ENCODE results near the gene METTL23.
A peak's percentile ranks its signal among the peaks of the same experiment; 100 is the strongest.

The METTL23 gene

DNA sequence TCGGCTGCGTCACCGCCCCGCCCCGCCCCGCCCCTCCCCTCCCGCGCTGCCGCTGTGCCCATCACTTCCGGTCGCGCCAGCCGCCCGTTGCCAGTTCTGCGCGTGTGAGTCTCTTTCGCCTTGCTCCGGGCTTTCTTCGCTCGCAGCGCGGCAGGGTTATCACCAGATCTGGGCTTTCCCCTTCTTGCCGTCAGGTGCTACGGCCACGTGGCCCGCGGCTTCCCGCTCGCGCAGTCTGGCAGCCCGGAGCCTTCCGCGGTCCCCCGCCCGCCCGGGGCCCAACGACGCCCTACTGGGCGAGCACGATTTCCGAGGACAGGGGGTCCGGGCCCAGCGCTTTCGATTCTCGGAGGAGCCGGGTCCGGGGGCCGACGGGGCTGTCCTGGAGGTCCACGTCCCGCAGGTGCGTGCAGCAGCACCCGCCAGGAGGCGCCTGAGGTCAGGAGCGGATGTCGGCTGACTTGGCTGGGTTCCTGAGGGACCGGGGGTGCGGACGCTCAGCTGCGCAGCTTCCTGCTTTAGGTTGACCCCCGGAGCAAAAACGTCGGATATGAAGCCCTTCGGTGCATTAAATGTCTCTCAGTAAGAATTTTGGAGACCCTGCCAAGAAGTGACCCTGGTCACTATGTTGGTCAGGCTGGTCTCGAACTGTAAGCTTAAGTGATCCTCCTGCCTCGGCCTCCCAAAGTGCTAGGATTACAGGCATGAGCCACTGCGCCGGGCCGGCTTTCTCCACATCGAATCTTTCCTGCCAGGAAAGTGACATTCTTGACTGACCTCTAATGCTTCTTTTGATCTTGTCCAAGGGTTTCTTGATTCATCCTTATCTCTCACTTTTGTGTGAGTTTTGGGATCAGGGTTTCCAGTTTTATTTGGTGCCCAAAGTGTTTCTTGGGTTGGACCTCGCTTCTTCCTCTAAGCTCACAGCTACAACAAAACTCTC lies at the start of gene METTL23:
Gene METTL23 (plus strand): TSS at position 64 of the 943 bp plus-strand sequence. CDS start 2,872 bp downstream, outside the sequence.
- no peak for DNase-seq

- DNase-seq, result no peak
Observed at GRCh38 chr17:76677406-76677805, 49.2 kb upstream of the METTL23 start.

GRCh38 chr17:76678330-76678729 lies 48.3 kb upstream of the METTL23 start:
- peak; percentile 24 to 43 for DNase-seq

DNA sequence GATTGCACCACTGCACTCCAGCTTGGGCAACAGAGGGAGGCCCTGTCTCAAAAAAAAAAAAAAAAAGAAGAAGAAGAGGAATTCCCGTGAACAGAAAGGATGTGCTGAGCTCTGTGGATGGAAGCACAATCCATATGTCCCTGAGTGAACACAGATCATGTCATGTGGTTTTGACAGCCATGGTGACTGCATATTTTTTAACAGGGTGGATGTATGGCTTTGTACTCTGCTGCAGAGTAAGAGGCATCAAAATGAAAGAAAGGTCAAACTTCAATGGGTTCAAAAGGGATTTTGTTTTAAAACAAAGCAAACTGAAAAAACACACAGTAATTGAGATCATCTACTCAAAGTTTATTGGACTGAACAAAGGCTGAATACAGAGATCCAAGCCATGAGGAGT lies 47.4 kb upstream of the METTL23 start:
- DNase-seq, result no peak

- DNase-seq, result peak; percentile 74 to 77
Observed at GRCh38 chr17:76681222-76682137, 45.2 kb upstream of the METTL23 start.

DNA sequence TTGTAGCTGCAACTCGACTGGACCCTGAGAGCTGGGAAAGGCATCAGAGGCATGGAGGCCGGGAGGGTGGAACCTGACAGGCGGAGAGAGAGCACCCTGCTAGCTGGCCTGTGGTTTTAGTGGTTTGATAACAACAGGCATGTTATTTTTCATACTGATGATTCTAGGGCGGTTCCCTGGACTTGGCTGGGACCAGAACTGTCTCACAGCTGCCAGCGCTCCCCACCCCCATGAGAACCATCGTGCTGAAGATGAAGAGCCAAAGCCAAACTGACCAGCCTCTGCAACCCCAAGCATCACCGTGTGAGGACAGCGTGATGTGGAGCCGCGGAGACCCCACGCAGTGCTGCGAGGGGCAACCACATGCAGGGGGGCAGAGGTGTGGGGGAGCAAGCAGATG lies 44.3 kb upstream of the METTL23 start:
- no peak for DNase-seq

DNA sequence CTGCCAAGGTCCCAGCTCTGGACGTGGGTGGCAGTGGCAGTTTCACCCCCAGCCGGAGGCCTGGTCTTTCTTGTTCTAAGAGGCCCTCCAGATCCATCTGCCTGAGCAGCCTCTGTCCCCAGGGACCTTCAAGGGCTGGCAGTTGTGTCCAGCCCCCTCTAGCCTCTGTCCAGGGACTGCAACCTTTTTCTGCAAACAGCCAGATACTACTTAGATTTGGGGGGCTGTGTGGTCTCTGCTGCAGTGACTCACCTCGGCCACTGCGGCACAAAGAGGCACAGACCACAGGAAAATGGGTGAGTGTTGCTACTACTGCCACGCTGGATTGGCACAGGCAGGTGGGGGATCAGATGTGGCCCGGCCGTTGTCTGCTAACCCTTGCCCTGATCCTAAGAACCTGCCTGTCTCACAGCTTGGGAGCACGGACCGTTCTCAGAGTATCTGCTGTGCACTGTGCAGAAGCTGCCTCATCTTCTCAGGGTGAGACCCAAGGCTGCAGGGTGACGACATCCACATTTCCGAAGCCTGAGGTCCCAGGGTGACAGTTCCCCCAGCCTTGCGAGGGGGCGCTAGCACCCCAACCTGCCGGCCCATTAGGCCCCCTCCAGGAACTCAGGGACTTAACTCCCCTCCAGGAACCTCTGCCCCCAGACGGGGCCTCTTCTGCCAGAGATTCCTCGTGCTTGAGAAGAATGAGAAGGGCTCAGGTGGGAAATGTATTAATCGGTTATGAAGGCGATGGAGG lies 43.5 kb upstream of the METTL23 start:
- no peak for DNase-seq

DNA sequence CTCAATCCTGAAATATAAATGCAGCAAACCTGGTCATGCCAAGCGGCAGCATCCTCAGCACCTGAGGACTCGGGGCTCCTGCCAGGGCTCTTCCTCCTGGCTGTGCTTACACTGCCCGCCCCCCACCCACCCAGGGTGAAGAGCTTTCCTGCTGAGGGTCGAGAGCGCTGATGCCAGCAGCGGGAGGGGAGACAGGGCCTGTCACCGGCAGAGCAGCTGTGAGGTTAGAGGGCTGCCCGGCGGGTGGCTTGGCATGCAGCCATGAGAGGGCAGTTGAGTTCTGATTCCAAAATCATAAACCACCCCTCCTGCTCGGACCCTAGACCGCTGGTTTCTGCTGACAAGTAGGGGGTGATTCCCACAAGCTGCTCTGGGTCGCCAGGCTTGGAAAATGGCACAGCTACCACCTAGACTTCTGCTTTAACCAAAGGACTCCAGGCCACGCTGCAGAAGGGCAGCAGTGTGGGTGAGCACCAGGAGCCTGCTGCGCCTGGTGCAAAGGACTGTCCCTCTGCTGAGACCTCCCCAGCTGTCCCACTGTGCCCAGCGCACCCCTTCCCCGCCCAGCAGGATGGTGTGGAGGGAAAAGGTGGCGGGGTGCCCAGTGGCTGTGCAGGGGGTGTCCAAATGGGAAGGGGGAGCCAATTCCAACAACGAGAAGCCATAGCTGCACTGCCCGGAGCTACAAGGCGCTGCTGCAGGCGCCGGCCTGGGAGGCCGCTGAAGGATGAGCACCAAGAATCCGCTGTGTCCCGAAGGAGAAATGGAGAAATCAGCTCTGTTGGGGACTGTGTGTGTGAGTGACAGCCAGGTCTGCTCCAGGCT lies 42.5 kb upstream of the METTL23 start:
- DNase-seq, result no peak

DNA sequence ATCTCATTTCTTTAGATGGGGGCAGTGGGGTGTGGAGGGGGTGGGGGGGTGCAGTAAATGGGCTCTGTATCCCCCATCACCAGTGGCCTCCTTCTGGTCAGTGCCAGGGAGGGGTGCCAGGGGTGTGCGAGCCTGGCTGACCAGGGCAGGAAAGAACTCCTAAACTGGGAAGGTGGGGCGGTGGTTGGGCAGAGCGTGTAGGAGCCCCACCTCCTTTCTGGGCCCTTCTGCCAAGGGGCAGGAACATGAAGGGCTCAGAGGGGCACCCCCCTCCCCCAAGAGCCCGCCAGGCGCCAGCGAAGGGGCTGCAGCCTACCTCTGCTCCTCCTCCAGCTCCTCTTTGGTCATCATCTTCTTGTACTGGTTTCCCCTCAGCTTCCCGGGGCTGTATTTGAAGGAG lies 41.9 kb upstream of the METTL23 start:
- DNase-seq, result no peak

GRCh38 chr17:76685366-76685765 lies 41.3 kb upstream of the METTL23 start:
- DNase-seq, result no peak

- no peak for DNase-seq
Observed at GRCh38 chr17:76685846-76686245, 40.8 kb upstream of the METTL23 start.

GRCh38 chr17:76686538-76687297 lies 39.9 kb upstream of the METTL23 start:
- DNase-seq, result no peak

- no peak for DNase-seq
Observed at GRCh38 chr17:76687298-76688164, 39.1 kb upstream of the METTL23 start.

GRCh38 chr17:76688165-76688622 lies 38.4 kb upstream of the METTL23 start:
- DNase-seq, result no peak

DNA sequence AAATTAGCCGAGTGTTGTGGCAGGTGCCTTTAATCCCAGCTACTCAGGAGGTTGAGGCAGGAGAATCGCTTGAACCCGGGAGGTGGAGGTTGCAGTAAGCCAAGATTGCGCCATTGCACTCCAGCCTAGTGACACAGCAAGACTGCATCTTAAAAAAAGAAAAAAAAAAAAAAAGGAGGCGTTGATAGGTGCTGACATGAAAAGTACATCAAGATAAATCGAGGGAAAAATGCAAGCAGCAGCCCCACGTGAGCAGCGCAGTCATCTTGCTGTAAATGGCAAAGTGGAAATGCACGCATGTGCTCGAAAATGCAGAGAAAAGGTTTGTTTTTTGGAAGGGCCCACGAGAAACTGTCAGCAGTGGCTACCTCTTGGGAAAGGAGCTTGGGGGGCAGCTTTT lies 36.8 kb upstream of the METTL23 start:
- no peak for DNase-seq

- DNase-seq, result no peak
Observed at GRCh38 chr17:76690596-76691280, 35.9 kb upstream of the METTL23 start.

DNA sequence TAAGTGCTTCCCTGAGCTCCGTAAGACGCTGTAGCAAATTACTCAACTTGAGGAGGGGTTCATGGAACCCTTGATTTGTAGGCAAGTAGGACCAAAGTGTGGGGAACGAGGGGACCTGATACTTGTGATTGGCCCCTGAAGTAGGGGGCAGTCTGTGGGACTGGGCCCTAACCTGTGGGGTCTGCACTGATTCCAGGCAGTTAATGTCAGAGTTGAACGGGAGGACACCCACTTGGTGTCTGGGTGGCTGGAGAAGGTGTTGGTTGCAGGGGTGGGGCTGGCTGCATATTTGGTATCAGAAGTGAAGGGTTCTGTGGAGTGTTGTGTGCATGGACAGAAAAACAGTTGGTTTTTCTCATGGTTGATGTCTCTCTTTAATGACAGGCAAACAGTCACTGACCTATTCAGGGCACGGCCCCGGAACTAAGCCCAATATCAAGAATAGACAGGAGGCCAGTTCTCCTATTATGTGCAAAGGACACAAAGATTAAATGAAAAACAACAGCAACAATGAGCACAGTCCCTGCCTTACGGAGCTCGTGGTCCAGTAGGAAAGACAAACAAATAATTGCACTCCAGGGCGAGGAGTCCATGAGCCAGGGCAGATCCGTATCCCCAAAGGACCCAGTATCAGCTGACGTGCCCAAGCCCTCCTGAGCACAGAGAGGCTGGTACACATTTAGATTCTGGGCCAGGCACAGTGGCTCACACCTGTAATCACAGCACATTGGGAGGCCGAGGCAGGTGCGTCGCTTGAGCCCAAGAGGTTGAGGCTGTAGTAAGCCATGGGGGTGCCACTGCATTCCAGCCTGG lies 35.1 kb upstream of the METTL23 start:
- DNase-seq, result no peak

GRCh38 chr17:76695059-76695831 lies 31.4 kb upstream of the METTL23 start:
- DNase-seq, result no peak
